HG03432 (cell line): ENCODE measurements around the gene TRAPPC13.
"Not testable (repeated sequence)": the region's sequence is repeated elsewhere in the genome, so short reads cannot be mapped to it uniquely, and the experiment has no call there.

Experiments
- ATAC-seq: cut with Tn5 transposase; IDR thresholded peaks from one replicate; pipeline ENCODE4 v1.9.1; 2021; ENCODE audit warnings: mild to moderate bottlenecking, moderate library complexity; ENCODE audit not compliant: unreplicated experiment

TRAPPC13 gene

GRCh38 chr5:65624571-65625555 lies at the start of gene TRAPPC13, which contains the start of gene SHLD3:
Gene TRAPPC13, plus strand, starts transcription at chr5:65625027. Its CDS starts 34 bp downstream, at chr5:65625061.
Gene SHLD3, plus strand, starts transcription at chr5:65625027. Its CDS starts 4,561 bp downstream, at chr5:65629588.
- peak; percentile 81 for ATAC-seq

- ATAC-seq, result no peak
Observed at GRCh38 chr5:65577141-65577540, 47.7 kb upstream of the TRAPPC13 start.

- no peak for ATAC-seq
Observed at GRCh38 chr5:65588694-65589093, 36.1 kb upstream of the TRAPPC13 start.

GRCh38 chr5:65601761-65602160 lies 23.1 kb upstream of the TRAPPC13 start:
- not testable (repeated sequence) for ATAC-seq

- no peak for ATAC-seq
Observed at GRCh38 chr5:65611524-65611923, 13.3 kb upstream of the TRAPPC13 start.

- ATAC-seq, result no peak
Observed at GRCh38 chr5:65612298-65612907, 12.4 kb upstream of the TRAPPC13 start.

GRCh38 chr5:65620021-65620420 lies 4.8 kb upstream of the TRAPPC13 start:
- no peak for ATAC-seq

GRCh38 chr5:65621961-65622360 lies 2.9 kb upstream of the TRAPPC13 start:
- not testable (repeated sequence) for ATAC-seq

- ATAC-seq, result no peak
Observed at GRCh38 chr5:65623482-65623881, 1.3 kb upstream of the TRAPPC13 start.

- ATAC-seq, result peak; percentile 97
Observed at GRCh38 chr5:65624025-65624570, 729 bp upstream of the TRAPPC13 start, which contains the start of gene TRIM23. Gene TRIM23, minus strand, starts transcription at chr5:65624333. Its CDS starts 59 bp downstream, at chr5:65624274.

GRCh38 chr5:65625743-65626142 lies 916 bp downstream of the TRAPPC13 start:
- no peak for ATAC-seq

GRCh38 chr5:65630981-65631380 lies 6.2 kb downstream of the TRAPPC13 start:
- ATAC-seq, result no peak

- ATAC-seq, result no peak
Observed at GRCh38 chr5:65640240-65640639, 15.4 kb downstream of the TRAPPC13 start.

- ATAC-seq, result no peak
Observed at GRCh38 chr5:65646938-65647337, 22.1 kb downstream of the TRAPPC13 start.

- ATAC-seq, result no peak
Observed at GRCh38 chr5:65647941-65648340, 23.1 kb downstream of the TRAPPC13 start.

GRCh38 chr5:65651144-65651543 lies 26.3 kb downstream of the TRAPPC13 start:
- ATAC-seq, result no peak

GRCh38 chr5:65654713-65655112 lies 29.9 kb downstream of the TRAPPC13 start:
- no peak for ATAC-seq

- no peak for ATAC-seq
Observed at GRCh38 chr5:65663804-65664521, 39.1 kb downstream of the TRAPPC13 start.

GRCh38 chr5:65668696-65669095 lies 43.9 kb downstream of the TRAPPC13 start:
- ATAC-seq, result no peak

- ATAC-seq, result no peak
Observed at GRCh38 chr5:65672796-65673195, 48.0 kb downstream of the TRAPPC13 start.

- ATAC-seq, result no peak
Observed at GRCh38 chr5:65674749-65675148, 49.9 kb downstream of the TRAPPC13 start.
